ENCODE measurements around the gene NCF2.

The NCF2 gene

DNA sequence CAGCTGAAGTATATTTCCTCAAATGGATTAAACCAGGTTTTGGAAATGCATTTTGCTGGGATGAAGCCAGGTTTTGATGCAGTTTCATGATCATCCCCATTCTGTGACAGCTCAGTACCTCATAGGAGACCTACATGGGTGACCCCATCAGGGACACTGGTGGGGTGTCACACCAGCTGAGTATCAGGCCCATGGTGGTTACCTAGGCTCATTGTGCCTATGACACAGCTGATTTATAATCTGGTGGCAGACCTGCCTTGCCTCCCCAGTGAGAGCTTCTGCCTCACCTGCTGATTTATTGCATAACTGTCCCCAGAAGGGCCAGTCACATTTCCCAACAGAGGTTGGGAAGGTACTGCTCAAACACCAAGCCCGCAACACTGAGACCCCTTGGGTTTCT lies 3.8 kb downstream of the NCF2 start:
- no peaks in the 10 kb centered on the region for H3K27me3 ChIP-seq (replicated peaks; ENCODE audit: control insufficient read depth, insufficient read depth, low read length)
- H3K36me3 ChIP-seq (ENCODE audit: control insufficient read depth, insufficient read depth, low read length) = peaks cover 17% of the 10 kb centered on the region
- no peak for TF ChIP-seq CTCF (IDR thresholded peaks at IDR 0.05; ENCODE audit: insufficient read depth, low read length, poor library complexity, severe bottlenecking)
- DNase-seq (ENCODE audit: extremely low read depth, insufficient read length) = no peak
- H3K4me3 ChIP-seq (replicated peaks; ENCODE audit: low read depth, low read length) = no peak overlapping the region

GRCh38 chr1:183585038-183585437 lies 5.2 kb downstream of the NCF2 start:
- Histone ChIP-seq H3K4me3 (replicated peaks; ENCODE audit: low read depth, low read length) (no peak overlapping the region), H3K36me3 (ENCODE audit: control insufficient read depth, insufficient read depth, low read length) (peaks cover 17% of the 10 kb centered on the region), H3K27me3 (replicated peaks; ENCODE audit: control insufficient read depth, insufficient read depth, low read length) (no peaks in the 10 kb centered on the region)
- no peak for TF ChIP-seq CTCF (IDR thresholded peaks at IDR 0.05; ENCODE audit: insufficient read depth, low read length, poor library complexity, severe bottlenecking)
- DNase-seq (ENCODE audit: extremely low read depth, insufficient read length) = no peak

GRCh38 chr1:183584147-183584546 lies 6.1 kb downstream of the NCF2 start:
- Histone ChIP-seq H3K27me3 (replicated peaks; ENCODE audit: control insufficient read depth, insufficient read depth, low read length) (no peaks in the 10 kb centered on the region), H3K4me3 (replicated peaks; ENCODE audit: low read depth, low read length) (no peak overlapping the region), H3K36me3 (ENCODE audit: control insufficient read depth, insufficient read depth, low read length) (peaks cover 17% of the 10 kb centered on the region)
- no peak for DNase-seq (ENCODE audit: extremely low read depth, insufficient read length)
- TF ChIP-seq CTCF (IDR thresholded peaks at IDR 0.05; ENCODE audit: insufficient read depth, low read length, poor library complexity, severe bottlenecking) = no peak

GRCh38 chr1:183583466-183583865 lies 6.8 kb downstream of the NCF2 start:
- no peaks in the 10 kb centered on the region for H3K27me3 ChIP-seq (replicated peaks; ENCODE audit: control insufficient read depth, insufficient read depth, low read length)
- no peak for TF ChIP-seq CTCF (IDR thresholded peaks at IDR 0.05; ENCODE audit: insufficient read depth, low read length, poor library complexity, severe bottlenecking)
- no peak overlapping the region for H3K4me3 ChIP-seq (replicated peaks; ENCODE audit: low read depth, low read length)
- no peak for DNase-seq (ENCODE audit: extremely low read depth, insufficient read length)
- H3K36me3 ChIP-seq (ENCODE audit: control insufficient read depth, insufficient read depth, low read length) = peaks cover 19% of the 10 kb centered on the region

- Histone ChIP-seq H3K27me3 (replicated peaks; ENCODE audit: control insufficient read depth, insufficient read depth, low read length) (no peaks in the 10 kb centered on the region), H3K4me3 (replicated peaks; ENCODE audit: low read depth, low read length) (no peak overlapping the region), H3K36me3 (ENCODE audit: control insufficient read depth, insufficient read depth, low read length) (peaks cover 25% of the 10 kb centered on the region)
- TF ChIP-seq CTCF (IDR thresholded peaks at IDR 0.05; ENCODE audit: insufficient read depth, low read length, poor library complexity, severe bottlenecking) = no peak
- DNase-seq (ENCODE audit: extremely low read depth, insufficient read length) = no peak
Measured at GRCh38 chr1:183582021-183582713, 8.1 kb downstream of the NCF2 start.

DNA sequence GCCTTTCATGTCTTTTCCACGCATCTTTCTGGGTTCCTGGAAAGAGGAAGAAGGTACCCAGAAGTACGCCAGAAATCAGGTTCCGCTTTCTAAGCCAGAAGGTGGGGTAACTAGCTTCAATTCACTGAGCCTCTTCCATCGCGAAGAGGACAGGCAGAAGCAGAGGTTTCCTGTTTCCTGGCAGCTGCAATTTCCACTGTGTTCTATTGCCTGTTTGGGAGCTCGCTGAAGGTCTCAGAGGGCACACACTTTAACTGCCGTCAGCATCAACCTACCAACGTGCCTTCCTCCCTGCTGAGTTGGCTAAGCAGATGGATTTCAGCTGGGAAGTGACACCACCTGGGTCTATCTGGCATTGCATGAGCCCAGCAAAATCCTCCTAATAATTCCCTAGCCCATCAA lies 10.0 kb downstream of the NCF2 start:
- TF ChIP-seq CTCF (IDR thresholded peaks at IDR 0.05; ENCODE audit: insufficient read depth, low read length, poor library complexity, severe bottlenecking) = peak; percentile 38
- Histone ChIP-seq H3K27me3 (replicated peaks; ENCODE audit: control insufficient read depth, insufficient read depth, low read length) (no peaks in the 10 kb centered on the region), H3K36me3 (ENCODE audit: control insufficient read depth, insufficient read depth, low read length) (peaks cover 29% of the 10 kb centered on the region), H3K4me3 (replicated peaks; ENCODE audit: low read depth, low read length) (no peak overlapping the region)
- DNase-seq (ENCODE audit: extremely low read depth, insufficient read length) = no peak
